CD14-positive monocyte (primary cell): ENCODE measurements around the gene NKX1-1. TPM values are rescaled to one million over a fixed set of nuclear protein-coding genes. Genes with fewer than 3 reads are reported as not detected.

Experiments used
- DNase-seq, 3 donors: peaks; one replicate each; pipeline ENCODE4 v3.0.0-alpha.2; 2011 to 2022
- H2AFZ ChIP-seq: 2 replicates; pipeline ENCODE4 v1.6.0; 2012; ENCODE audit warnings: mild to moderate bottlenecking, low read depth, low read length, inconsistent platforms; ENCODE audit not compliant: insufficient read depth, poor library complexity, severe bottlenecking
- H3K27ac ChIP-seq, 2 donors: 1 replicate in 1 of 2; 2 replicates in 1 of 2; pipeline ENCODE4 v1.5.1; 2012 to 2013; ENCODE audit warnings: low read length in 2 of 2, control low read depth in 1 of 2, inconsistent platforms in 1 of 2, low read depth in 1 of 2, mild to moderate bottlenecking in 1 of 2
- H3K27me3 ChIP-seq, 2 donors: one replicate each; pipeline versions ENCODE4 v1.6.0 to v1.6.1; 2011 to 2013; ENCODE audit warnings: low read length in 2 of 2; ENCODE audit not compliant: control insufficient read depth in 2 of 2, insufficient read depth in 2 of 2
- H3K36me3 ChIP-seq, 2 donors: replicated peaks in 1 of 2; 1 replicate in 1 of 2; 2 replicates in 1 of 2; pipeline versions ENCODE4 v1.5.1 to v1.6.1; 2012 to 2013; ENCODE audit warnings: low read length in 2 of 2, control low read depth in 1 of 2, inconsistent platforms in 1 of 2, mild to moderate bottlenecking in 1 of 2; ENCODE audit not compliant: insufficient read depth in 2 of 2, control insufficient read depth in 1 of 2
- H3K4me1 ChIP-seq, 2 donors: 1 replicate in 1 of 2; 2 replicates in 1 of 2; pipeline versions ENCODE4 v1.5.1 to v1.6.1; 2012 to 2013; ENCODE audit warnings: low read length in 2 of 2, control low read depth in 1 of 2, inconsistent platforms in 1 of 2, mild to moderate bottlenecking in 1 of 2, moderate library complexity in 1 of 2; ENCODE audit not compliant: insufficient read depth in 2 of 2, control insufficient read depth in 1 of 2
- H3K4me2 ChIP-seq: replicated peaks from 2 replicates; pipeline ENCODE3; 2012; ENCODE audit warnings: low read length, moderate library complexity, mild to moderate bottlenecking; ENCODE audit not compliant: poor library complexity, severe bottlenecking; ENCODE audit errors: extremely low read depth
- H3K4me3 ChIP-seq, 3 experiments: fragments of 200-600 bp in 1 of 3; sonication (generic) in 1 of 3; replicated peaks in 1 of 3; 1 replicate in 2 of 3; 2 replicates in 1 of 3; pipeline ENCODE4 v1.5.1; 2011 to 2013; ENCODE audit warnings: low read length in 3 of 3, mild to moderate bottlenecking in 3 of 3, control low read depth in 2 of 3, low read depth in 2 of 3, inconsistent platforms in 1 of 3, moderate library complexity in 1 of 3
- H3K79me2 ChIP-seq: 2 replicates; pipeline ENCODE4 v1.6.0; 2012; ENCODE audit warnings: mild to moderate bottlenecking, control low read depth, inconsistent platforms, low read length, moderate library complexity; ENCODE audit not compliant: insufficient read depth
- H3K9ac ChIP-seq: 2 replicates; pipeline ENCODE4 v1.6.0; 2017; ENCODE audit warnings: low read length, mild to moderate bottlenecking; ENCODE audit not compliant: insufficient read depth, poor library complexity, severe bottlenecking
- H3K9me3 ChIP-seq, 2 donors: replicated peaks in 1 of 2; 1 replicate in 1 of 2; 2 replicates in 1 of 2; pipeline versions ENCODE4 v1.5.1 to v1.6.1; 2012 to 2013; ENCODE audit warnings: low read length in 2 of 2, control low read depth in 1 of 2; ENCODE audit not compliant: control insufficient read depth in 1 of 2, insufficient read depth in 1 of 2
- H4K20me1 ChIP-seq: 2 replicates; pipeline ENCODE4 v1.6.0; 2012; ENCODE audit warnings: mild to moderate bottlenecking, low read length, control low read depth, moderate library complexity; ENCODE audit not compliant: insufficient read depth
- H3K27ac Mint-ChIP-seq, 7 donors: one replicate each; pipeline ENCODE4 v1.8.0; 2020; ENCODE audit warnings: mild to moderate bottlenecking in 7 of 7, mixed read lengths in 7 of 7, moderate library complexity in 6 of 7, inconsistent platforms in 2 of 7
- H3K27me3 Mint-ChIP-seq, 3 donors: one replicate each; pipeline ENCODE4 v1.8.0; 2021 to 2022; ENCODE audit warnings: low read depth in 3 of 3, mild to moderate bottlenecking in 3 of 3, mixed read lengths in 3 of 3, moderate library complexity in 3 of 3, inconsistent platforms in 1 of 3
- H3K36me3 Mint-ChIP-seq, 2 donors: one replicate each; pipeline ENCODE4 v1.8.0; 2020; ENCODE audit warnings: mixed read lengths in 2 of 2, inconsistent platforms in 1 of 2, mild to moderate bottlenecking in 1 of 2
- H3K4me1 Mint-ChIP-seq: one replicate; pipeline ENCODE4 v1.8.0; 2020; ENCODE audit warnings: mild to moderate bottlenecking, mixed read lengths
- H3K4me3 Mint-ChIP-seq, 2 donors: one replicate each; pipeline ENCODE4 v1.8.0; 2020; ENCODE audit warnings: mild to moderate bottlenecking in 2 of 2, mixed read lengths in 2 of 2, moderate library complexity in 1 of 2
- H3K9me3 Mint-ChIP-seq, 7 donors: one replicate each; pipeline ENCODE4 v1.8.0; 2020 to 2022; ENCODE audit warnings: mixed read lengths in 7 of 7, mild to moderate bottlenecking in 6 of 7, moderate library complexity in 6 of 7, inconsistent platforms in 2 of 7
- CTCF ChIP-seq: fragments of 200-600 bp; IDR thresholded peaks from one replicate; pipeline ENCODE4 v1.8.0; 2022; ENCODE audit warnings: antibody characterized with exemption, mild to moderate bottlenecking
- WGBS: methylation state at CpG from one replicate; pipeline ENCODE4 v1.1.5; 2013; ENCODE audit warnings: missing lambda C conversion rate; ENCODE audit not compliant: insufficient coverage; 5-methylcytosine and 5-hydroxymethylcytosine counted together
- intact Hi-C, 2 donors: fragments of 100-400 bp; cut with micrococcal nuclease; formaldehyde crosslinking; loops; one replicate each; pipeline versions ENCODE4 v1.15.0 to v1.15.1; 2023
- polyA plus RNA-seq, 3 donors: library from polyadenylated mRNA; depleted of rRNA in 1 of 3; unstranded in 2 of 3; stranded (reverse) in 1 of 3; fragments of 300-500 nt in 2 of 3; fragments of >200 nt in 1 of 3; fragmentation: Illumina TruSeq in 2 of 3; gene quantifications; 1 replicate in 2 of 3; 2 replicates in 1 of 3; pipeline ENCODE4 v1.2.3, GENCODE V29; 2012 to 2021

The NKX1-1 gene
- polyA plus RNA-seq, 3 donors = not detected

- H3K27me3 ChIP-seq = no peaks in the 10 kb centered on the region
- H3K4me1 ChIP-seq = no peaks in the 10 kb centered on the region
- peaks cover 9 to 31% (median 26%) of the 10 kb centered on the region in 7 donors for H3K9me3 Mint-ChIP-seq
- no peaks in the 10 kb centered on the region for H3K4me1 Mint-ChIP-seq
- intact Hi-C loops = no loop called here
- no peak overlapping the region for H3K9ac ChIP-seq
- H3K36me3 Mint-ChIP-seq = peaks cover 34 to 68% of the 10 kb centered on the region in 2 donors
- H2AFZ ChIP-seq = no peak overlapping the region
- no peak for DNase-seq
- no peaks in the 10 kb centered on the region for H3K79me2 ChIP-seq
- WGBS = 98% methylated on average over 42 of the region's 44 CpGs
- H3K9me3 ChIP-seq = peaks cover 18 to 22% of the 10 kb centered on the region in 2 donors
- H3K4me3 Mint-ChIP-seq = no peak overlapping the region
- no peak overlapping the region for H3K4me2 ChIP-seq
- peaks cover 0 to 3% (median 1%) of the 10 kb centered on the region in 3 donors for H3K27me3 Mint-ChIP-seq
- no peak overlapping the region for H3K27ac Mint-ChIP-seq
- no peak overlapping the region for H3K4me3 ChIP-seq
- no peaks in the 10 kb centered on the region for H4K20me1 ChIP-seq
- no peak for TF ChIP-seq CTCF
- H3K36me3 ChIP-seq = peaks cover 14 to 43% of the 10 kb centered on the region in 2 donors
- H3K27ac ChIP-seq = no peak overlapping the region
Measured at GRCh38 chr4:1385373-1386340, 20.6 kb downstream of the NKX1-1 start.

GRCh38 chr4:1384675-1385372 lies 21.4 kb downstream of the NKX1-1 start:
- no peaks in the 10 kb centered on the region for H3K4me1 Mint-ChIP-seq
- Histone ChIP-seq H3K4me1 (no peaks in the 10 kb centered on the region), H3K9me3 (peaks cover 14 to 16% of the 10 kb centered on the region in 2 donors), H3K79me2 (no peaks in the 10 kb centered on the region), H3K27me3 (no peaks in the 10 kb centered on the region), H3K9ac (no peak overlapping the region), H3K36me3 (peaks cover 14 to 43% of the 10 kb centered on the region in 2 donors), H4K20me1 (no peaks in the 10 kb centered on the region), H2AFZ (no peak overlapping the region), H3K4me2 (no peak overlapping the region), H3K4me3 (no peak overlapping the region), H3K27ac (no peak overlapping the region)
- H3K27ac Mint-ChIP-seq = no peak overlapping the region
- WGBS = 95% methylated on average over 16 of the region's 16 CpGs
- H3K4me3 Mint-ChIP-seq = no peak overlapping the region
- no peak for DNase-seq
- H3K36me3 Mint-ChIP-seq = peaks cover 34 to 66% of the 10 kb centered on the region in 2 donors
- H3K9me3 Mint-ChIP-seq = peaks cover 9 to 27% (median 23%) of the 10 kb centered on the region in 7 donors
- intact Hi-C loops = no loop called here
- TF ChIP-seq CTCF = no peak
- H3K27me3 Mint-ChIP-seq = peaks cover 0 to 3% (median 0%) of the 10 kb centered on the region in 3 donors
